ENCODE measurements around the gene MAP1LC3B.

MAP1LC3B gene

GRCh38 chr16:87367529-87367928 lies 24.6 kb upstream of the MAP1LC3B start:
- no peaks in the 10 kb centered on the region for H3K27me3 ChIP-seq (ENCODE audit: insufficient read depth, low read length, poor library complexity)
- no peak overlapping the region for H4K8ac ChIP-seq (ENCODE audit: low read depth, low read length)
- no peak overlapping the region for H2BK120ac ChIP-seq (ENCODE audit: low read depth, low read length)
- peaks cover 20% of the 10 kb centered on the region for H3K79me1 ChIP-seq (ENCODE audit: low read length)
- no peak overlapping the region for H3K9ac ChIP-seq (ENCODE audit: low read length)
- H3K79me2 ChIP-seq (ENCODE audit: control insufficient read depth, insufficient read depth, low read length) = peaks cover 11% of the 10 kb centered on the region
- H2BK5ac ChIP-seq (ENCODE audit: low read length) = no peak overlapping the region
- no peak overlapping the region for H3K56ac ChIP-seq (ENCODE audit: low read length)
- H3K4me1 ChIP-seq (ENCODE audit: control insufficient read depth, low read depth, low read length) = no peaks in the 10 kb centered on the region
- no peak overlapping the region for H3K4me2 ChIP-seq (ENCODE audit: low read length)
- no peak overlapping the region for H2AK5ac ChIP-seq (ENCODE audit: low read length)
- no CpG with 5 or more reads among the region's 9 CpGs for WGBS (ENCODE audit: extremely low coverage, insufficient coverage, low lambda C conversion rate)
- H3K18ac ChIP-seq (ENCODE audit: low read length) = no peak overlapping the region
- no peak for DNase-seq
- no peak overlapping the region for H3K23ac ChIP-seq (ENCODE audit: low read length)
- no peak overlapping the region for H3K27ac ChIP-seq (ENCODE audit: low read depth, low read length)
- no peaks in the 10 kb centered on the region for H3K36me3 ChIP-seq (ENCODE audit: control insufficient read depth, insufficient read depth, low read length)
- H2BK15ac ChIP-seq (replicated peaks; ENCODE audit: low read depth) = no peak overlapping the region
- no peak overlapping the region for H3K4me3 ChIP-seq (ENCODE audit: low read length)
- H4K5ac ChIP-seq (ENCODE audit: low read length) = no peak overlapping the region
- H3K4ac ChIP-seq (ENCODE audit: low read depth, low read length) = no peak overlapping the region

- no CpG with 5 or more reads among the region's 5 CpGs for WGBS (ENCODE audit: extremely low coverage, insufficient coverage, low lambda C conversion rate)
- Histone ChIP-seq H3K4me1 (ENCODE audit: control insufficient read depth, low read depth, low read length) (no peaks in the 10 kb centered on the region), H2BK120ac (ENCODE audit: low read depth, low read length) (no peak overlapping the region)
These were observed 23.9 kb upstream of the MAP1LC3B start for GRCh38 chr16:87368029-87368770.

DNA sequence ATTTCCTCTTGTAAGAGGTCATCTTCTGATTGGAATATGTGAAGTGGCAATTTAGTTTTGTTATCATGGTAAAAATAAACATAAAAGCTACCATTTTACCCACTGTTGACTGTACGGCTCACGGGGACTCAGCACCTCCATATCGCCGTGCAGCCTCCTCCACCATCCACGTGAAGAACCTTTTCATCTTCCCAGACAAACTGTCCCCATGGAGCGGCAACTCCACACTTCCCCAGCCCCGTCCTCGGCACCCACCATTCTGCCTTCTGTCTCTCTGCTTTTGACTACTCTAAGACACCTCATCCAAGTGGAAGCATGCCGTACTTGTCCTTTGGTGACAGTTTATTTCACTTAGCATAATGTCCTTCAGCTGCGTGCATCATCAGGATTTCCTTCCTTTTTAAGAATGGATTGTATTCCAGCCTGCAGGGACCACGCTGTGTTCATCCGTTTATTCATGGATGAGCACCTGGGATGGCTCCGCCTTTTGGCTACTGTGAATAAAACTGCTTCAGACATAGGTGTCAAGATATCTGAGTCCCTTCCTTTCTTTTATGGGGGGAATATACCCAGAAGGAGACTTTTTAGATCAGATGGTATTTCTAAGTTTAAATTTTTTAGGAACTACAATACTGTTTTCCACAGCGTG lies 22.9 kb upstream of the MAP1LC3B start:
- no peak overlapping the region for H2BK5ac ChIP-seq (ENCODE audit: low read length)
- no peak overlapping the region for H2AK5ac ChIP-seq (ENCODE audit: low read length)
- no peak for DNase-seq
- H3K79me1 ChIP-seq (ENCODE audit: low read length) = peaks cover 25% of the 10 kb centered on the region
- peaks cover 17% of the 10 kb centered on the region for H3K79me2 ChIP-seq (ENCODE audit: control insufficient read depth, insufficient read depth, low read length)
- no CpG with 5 or more reads among the region's 14 CpGs for WGBS (ENCODE audit: extremely low coverage, insufficient coverage, low lambda C conversion rate)
- no peak overlapping the region for H3K56ac ChIP-seq (ENCODE audit: low read length)
- no peak overlapping the region for H4K5ac ChIP-seq (ENCODE audit: low read length)
- H3K18ac ChIP-seq (ENCODE audit: low read length) = no peak overlapping the region
- H2BK120ac ChIP-seq (ENCODE audit: low read depth, low read length) = no peak overlapping the region
- H3K23ac ChIP-seq (ENCODE audit: low read length) = no peak overlapping the region
- no peaks in the 10 kb centered on the region for H3K36me3 ChIP-seq (ENCODE audit: control insufficient read depth, insufficient read depth, low read length)
- no peak overlapping the region for H3K4me3 ChIP-seq (ENCODE audit: low read length)
- no peak overlapping the region for H3K27ac ChIP-seq (ENCODE audit: low read depth, low read length)
- no peak overlapping the region for H3K9ac ChIP-seq (ENCODE audit: low read length)
- no peak overlapping the region for H3K4ac ChIP-seq (ENCODE audit: low read depth, low read length)
- H3K27me3 ChIP-seq (ENCODE audit: insufficient read depth, low read length, poor library complexity) = no peaks in the 10 kb centered on the region
- no peak overlapping the region for H4K8ac ChIP-seq (ENCODE audit: low read depth, low read length)
- no peak overlapping the region for H2BK15ac ChIP-seq (replicated peaks; ENCODE audit: low read depth)
- H3K4me2 ChIP-seq (ENCODE audit: low read length) = no peak overlapping the region
- no peaks in the 10 kb centered on the region for H3K4me1 ChIP-seq (ENCODE audit: control insufficient read depth, low read depth, low read length)

More at GRCh38 chr16:87368029-87368770, 23.9 kb upstream of the MAP1LC3B start:
- Histone ChIP-seq H3K4me3 (ENCODE audit: low read length) (no peak overlapping the region), H3K9ac (ENCODE audit: low read length) (no peak overlapping the region), H3K4me2 (ENCODE audit: low read length) (no peak overlapping the region), H4K8ac (ENCODE audit: low read depth, low read length) (no peak overlapping the region), H2BK5ac (ENCODE audit: low read length) (no peak overlapping the region), H3K27me3 (ENCODE audit: insufficient read depth, low read length, poor library complexity) (no peaks in the 10 kb centered on the region), H2BK15ac (replicated peaks; ENCODE audit: low read depth) (no peak overlapping the region), H3K18ac (ENCODE audit: low read length) (no peak overlapping the region), H3K4ac (ENCODE audit: low read depth, low read length) (no peak overlapping the region), H3K27ac (ENCODE audit: low read depth, low read length) (no peak overlapping the region), H3K23ac (ENCODE audit: low read length) (no peak overlapping the region), H4K5ac (ENCODE audit: low read length) (no peak overlapping the region), H3K56ac (ENCODE audit: low read length) (no peak overlapping the region), H3K79me1 (ENCODE audit: low read length) (peaks cover 20% of the 10 kb centered on the region), H2AK5ac (ENCODE audit: low read length) (no peak overlapping the region), H3K79me2 (ENCODE audit: control insufficient read depth, insufficient read depth, low read length) (peaks cover 11% of the 10 kb centered on the region), H3K36me3 (ENCODE audit: control insufficient read depth, insufficient read depth, low read length) (no peaks in the 10 kb centered on the region)
- DNase-seq = no peak

DNA sequence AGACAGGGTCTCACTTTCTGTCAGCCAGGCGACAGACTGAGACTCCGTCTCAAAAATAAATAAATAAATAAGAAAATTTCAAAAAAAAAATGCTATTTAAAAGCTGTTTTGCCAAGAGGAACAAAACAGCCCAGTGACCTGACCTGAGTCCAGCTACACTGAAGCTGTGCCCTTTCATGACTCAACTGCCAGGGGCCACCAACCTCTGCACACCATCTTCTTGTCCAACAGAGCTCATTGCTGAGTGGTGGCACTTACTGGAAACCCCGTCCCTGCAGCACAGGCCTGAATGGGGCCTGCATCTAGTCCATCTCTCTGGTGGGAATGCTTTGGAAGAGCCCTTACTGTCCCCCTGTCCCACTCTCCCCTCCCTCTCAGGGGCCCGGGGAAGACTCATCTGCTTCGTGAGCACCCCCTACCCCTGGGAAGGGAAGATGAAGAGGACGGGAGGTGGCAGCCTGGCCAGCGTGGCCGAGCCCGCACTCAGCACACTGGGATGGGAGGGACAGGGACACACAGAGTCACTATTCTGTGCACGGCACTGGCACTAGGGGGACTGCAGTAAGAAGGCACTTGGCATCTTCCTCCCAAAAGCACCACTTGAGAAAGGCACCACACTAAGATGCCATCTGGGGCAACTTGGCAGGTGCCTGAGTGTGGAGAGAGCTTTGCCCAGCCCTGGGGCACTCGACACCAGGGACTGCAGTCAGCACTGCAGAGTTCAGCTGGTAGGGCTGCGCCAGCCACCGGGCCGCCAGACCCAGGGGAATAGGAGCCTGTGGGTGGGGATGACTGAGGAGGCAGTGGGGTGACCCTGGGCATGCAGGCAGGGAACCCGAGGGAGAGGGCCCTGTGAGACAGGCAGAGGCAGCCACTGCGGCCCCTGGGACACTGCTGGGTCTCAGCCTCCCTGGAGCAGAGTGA lies 22.1 kb upstream of the MAP1LC3B start:
- H3K4ac ChIP-seq (ENCODE audit: low read depth, low read length) = no peak overlapping the region
- H3K36me3 ChIP-seq (ENCODE audit: control insufficient read depth, insufficient read depth, low read length) = no peaks in the 10 kb centered on the region
- H3K4me3 ChIP-seq (ENCODE audit: low read length) = no peak overlapping the region
- H3K79me1 ChIP-seq (ENCODE audit: low read length) = peaks cover 27% of the 10 kb centered on the region
- H4K8ac ChIP-seq (ENCODE audit: low read depth, low read length) = no peak overlapping the region
- no peak overlapping the region for H2AK5ac ChIP-seq (ENCODE audit: low read length)
- H3K4me1 ChIP-seq (ENCODE audit: control insufficient read depth, low read depth, low read length) = no peaks in the 10 kb centered on the region
- no peak overlapping the region for H2BK120ac ChIP-seq (ENCODE audit: low read depth, low read length)
- H3K27me3 ChIP-seq (ENCODE audit: insufficient read depth, low read length, poor library complexity) = no peaks in the 10 kb centered on the region
- H4K5ac ChIP-seq (ENCODE audit: low read length) = no peak overlapping the region
- no peak overlapping the region for H3K4me2 ChIP-seq (ENCODE audit: low read length)
- DNase-seq = no peak
- H3K56ac ChIP-seq (ENCODE audit: low read length) = no peak overlapping the region
- no peak overlapping the region for H3K18ac ChIP-seq (ENCODE audit: low read length)
- no peak overlapping the region for H2BK5ac ChIP-seq (ENCODE audit: low read length)
- H3K27ac ChIP-seq (ENCODE audit: low read depth, low read length) = no peak overlapping the region
- H3K79me2 ChIP-seq (ENCODE audit: control insufficient read depth, insufficient read depth, low read length) = peaks cover 19% of the 10 kb centered on the region
- no peak overlapping the region for H2BK15ac ChIP-seq (replicated peaks; ENCODE audit: low read depth)
- no CpG with 5 or more reads among the region's 16 CpGs for WGBS (ENCODE audit: extremely low coverage, insufficient coverage, low lambda C conversion rate)
- H3K23ac ChIP-seq (ENCODE audit: low read length) = no peak overlapping the region
- no peak overlapping the region for H3K9ac ChIP-seq (ENCODE audit: low read length)

DNA sequence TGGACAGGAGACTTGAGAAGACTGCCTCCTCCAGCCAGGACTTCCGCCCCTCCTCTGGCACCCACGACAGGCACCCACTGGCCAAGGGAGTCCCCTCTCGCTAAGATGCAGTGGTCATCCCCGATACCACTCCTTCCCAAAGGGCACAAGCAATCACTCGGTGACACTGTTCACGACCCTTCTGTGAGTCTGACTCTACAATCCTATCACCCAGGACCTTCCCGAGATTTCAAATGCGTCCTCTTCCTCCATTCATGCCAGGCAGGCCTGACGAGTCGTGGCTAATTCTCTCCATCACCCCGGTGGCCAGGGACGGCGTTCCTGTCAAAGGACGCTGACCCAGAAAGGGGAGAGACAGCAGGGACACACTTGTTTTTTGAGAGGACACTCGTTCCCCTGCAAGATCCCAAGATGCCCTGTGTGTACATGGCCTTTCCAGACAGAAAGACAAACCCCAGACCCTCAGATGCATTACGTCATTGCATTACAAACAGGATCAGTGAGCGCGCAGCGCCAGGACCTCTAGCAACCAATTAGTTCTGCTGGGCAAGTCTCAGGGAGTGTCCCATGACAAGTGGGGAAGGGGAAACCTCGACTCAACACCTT lies 20.8 kb upstream of the MAP1LC3B start:
- Histone ChIP-seq H3K4me1 (ENCODE audit: control insufficient read depth, low read depth, low read length) (no peaks in the 10 kb centered on the region), H3K23ac (ENCODE audit: low read length) (no peak overlapping the region), H3K18ac (ENCODE audit: low read length) (no peak overlapping the region), H3K56ac (ENCODE audit: low read length) (no peak overlapping the region), H2AK5ac (ENCODE audit: low read length) (no peak overlapping the region), H3K4me2 (ENCODE audit: low read length) (no peak overlapping the region), H3K79me1 (ENCODE audit: low read length) (peaks cover 26% of the 10 kb centered on the region), H3K27ac (ENCODE audit: low read depth, low read length) (no peak overlapping the region), H4K5ac (ENCODE audit: low read length) (no peak overlapping the region), H3K4ac (ENCODE audit: low read depth, low read length) (no peak overlapping the region), H2BK5ac (ENCODE audit: low read length) (no peak overlapping the region), H3K36me3 (ENCODE audit: control insufficient read depth, insufficient read depth, low read length) (no peaks in the 10 kb centered on the region), H4K8ac (ENCODE audit: low read depth, low read length) (no peak overlapping the region), H3K27me3 (ENCODE audit: insufficient read depth, low read length, poor library complexity) (no peaks in the 10 kb centered on the region), H3K9ac (ENCODE audit: low read length) (no peak overlapping the region), H3K4me3 (ENCODE audit: low read length) (no peak overlapping the region), H2BK120ac (ENCODE audit: low read depth, low read length) (no peak overlapping the region), H3K79me2 (ENCODE audit: control insufficient read depth, insufficient read depth, low read length) (peaks cover 16% of the 10 kb centered on the region), H2BK15ac (replicated peaks; ENCODE audit: low read depth) (no peak overlapping the region)
- DNase-seq = no peak
- WGBS (ENCODE audit: extremely low coverage, insufficient coverage, low lambda C conversion rate) = no CpG with 5 or more reads among the region's 20 CpGs
